GM21447 (cell line): ENCODE data around the gene B3GAT3.
"Not testable (repeated sequence)": the region's sequence is repeated elsewhere in the genome, so short reads cannot be mapped to it uniquely, and the experiment has no call there.

ENCODE experiments used
- ATAC-seq: cut with Tn5 transposase; IDR thresholded peaks from one replicate; pipeline ENCODE4 v1.9.1; 2021; ENCODE audit not compliant: unreplicated experiment

The B3GAT3 gene

GRCh38 chr11:62580959-62581715 is 40.6 kb downstream of the B3GAT3 start:
- no peak for ATAC-seq

- no peak for ATAC-seq
Measured at GRCh38 chr11:62579252-62579651, 42.5 kb downstream of the B3GAT3 start.

- no peak for ATAC-seq
Measured at GRCh38 chr11:62578541-62578940, 43.2 kb downstream of the B3GAT3 start.

GRCh38 chr11:62577046-62577714 is 44.6 kb downstream of the B3GAT3 start:
- no peak for ATAC-seq

GRCh38 chr11:62575837-62576236 is 45.9 kb downstream of the B3GAT3 start:
- ATAC-seq = no peak

- ATAC-seq = no peak
Measured at GRCh38 chr11:62575156-62575555, 46.6 kb downstream of the B3GAT3 start.

GRCh38 chr11:62574363-62575071 is 47.3 kb downstream of the B3GAT3 start:
- no peak for ATAC-seq

GRCh38 chr11:62573592-62574362 is 48.0 kb downstream of the B3GAT3 start, which contains the start of gene EEF1G:
EEF1G (minus strand) TSS chr11:62573891; CDS start chr11:62573842, 49 bp downstream.
- ATAC-seq = peak; percentile 85

- no peak for ATAC-seq
Measured at GRCh38 chr11:62573006-62573591, 48.7 kb downstream of the B3GAT3 start.

GRCh38 chr11:62572431-62572830 is 49.4 kb downstream of the B3GAT3 start:
- no peak for ATAC-seq

GRCh38 chr11:62571493-62571892 is 50.3 kb downstream of the B3GAT3 start:
- not testable (repeated sequence) for ATAC-seq

GRCh38 chr11:62570903-62571302 is 50.9 kb downstream of the B3GAT3 start:
- not testable (repeated sequence) for ATAC-seq

- ATAC-seq = no peak
Measured at GRCh38 chr11:62569611-62570010, 52.2 kb downstream of the B3GAT3 start.

- ATAC-seq = no peak
Measured at GRCh38 chr11:62567018-62567633, 54.7 kb downstream of the B3GAT3 start.

GRCh38 chr11:62566247-62566646 is 55.5 kb downstream of the B3GAT3 start:
- ATAC-seq = no peak
